GM03348 (cell line): ENCODE results near the gene SREK1IP1.

Experiments used
- DNase-seq: peaks from one replicate; pipeline ENCODE4 v3.0.0; 2012; ENCODE audit warnings: low spot score

Gene SREK1IP1

DNA sequence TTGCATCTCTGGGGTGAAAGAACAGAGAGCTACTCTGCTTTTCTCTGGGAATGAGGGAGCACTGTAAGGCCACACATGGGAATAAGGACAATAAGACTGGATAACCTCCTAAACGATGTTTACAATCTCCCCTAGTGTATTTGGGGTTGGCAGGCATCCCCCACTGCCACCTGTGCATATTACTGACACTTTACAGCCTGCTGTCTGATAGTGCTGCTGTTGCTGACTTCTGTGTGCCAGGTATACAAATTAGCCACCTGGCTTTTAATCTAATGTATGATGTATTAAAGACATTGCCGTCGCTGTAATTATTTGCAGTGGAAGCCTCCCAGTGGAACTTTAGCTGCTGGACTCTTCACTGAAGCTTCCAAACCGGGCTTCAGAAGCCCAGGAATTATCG lies 82.6 kb downstream of the SREK1IP1 start:
- DNase-seq = no peak

DNA sequence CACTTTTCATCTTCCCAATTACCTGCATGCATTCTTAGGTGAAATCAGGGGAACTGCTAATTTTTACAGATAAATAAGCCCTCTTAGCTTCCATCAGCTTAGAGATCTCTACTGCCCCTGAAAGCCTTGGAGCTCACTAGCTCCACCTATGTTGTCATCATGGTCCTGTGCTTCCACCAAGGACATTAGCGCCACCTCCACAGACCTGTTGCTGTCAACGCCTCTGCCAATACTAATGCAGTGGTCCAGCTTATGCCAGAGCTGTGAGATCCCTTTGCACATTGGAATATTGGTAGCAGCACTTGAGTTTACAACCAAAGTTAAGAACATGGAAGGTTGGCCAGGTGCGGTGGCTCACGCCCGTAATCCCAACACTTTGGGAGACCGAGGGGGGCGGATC lies 85.9 kb downstream of the SREK1IP1 start:
- no peak for DNase-seq

DNA sequence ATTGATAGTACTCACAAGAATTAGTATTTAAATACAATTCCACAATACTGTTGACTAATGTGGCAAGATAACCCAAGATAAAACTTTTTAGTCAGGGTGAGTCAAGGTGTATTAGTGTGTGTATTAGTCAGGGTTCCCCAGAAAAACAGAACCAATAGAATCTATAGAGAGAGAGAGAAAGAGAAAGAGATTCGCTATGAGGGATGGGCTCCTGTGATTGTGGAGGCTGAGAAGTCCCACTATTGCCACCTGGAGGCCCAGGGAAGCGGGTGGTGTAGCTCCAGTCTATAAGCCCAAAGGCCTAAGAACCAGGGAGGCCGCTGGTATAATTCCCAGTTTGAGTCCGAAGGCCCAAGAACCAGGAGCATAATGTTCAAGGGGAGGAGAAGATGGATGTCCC lies 88.2 kb downstream of the SREK1IP1 start:
- DNase-seq = no peak

DNA sequence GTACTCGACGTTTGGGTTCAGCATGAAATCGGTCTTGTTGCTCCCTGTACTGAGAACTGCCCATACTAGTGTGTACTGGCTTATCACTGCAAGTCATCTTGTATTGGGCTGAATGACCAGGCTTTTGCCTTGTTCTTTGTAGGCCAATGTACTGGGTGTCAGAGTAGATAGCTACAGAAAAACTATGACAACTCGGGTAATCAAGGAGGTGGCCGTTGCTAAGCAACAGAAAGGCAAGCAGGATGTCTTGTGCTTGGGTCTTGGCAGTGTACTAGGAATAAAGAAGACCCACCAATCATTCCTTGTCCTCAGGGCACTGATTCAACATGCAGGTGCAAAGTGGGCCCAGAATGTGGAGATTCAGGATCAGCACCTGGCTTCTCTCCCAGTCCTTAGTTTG lies 90.1 kb downstream of the SREK1IP1 start:
- DNase-seq = no peak

DNA sequence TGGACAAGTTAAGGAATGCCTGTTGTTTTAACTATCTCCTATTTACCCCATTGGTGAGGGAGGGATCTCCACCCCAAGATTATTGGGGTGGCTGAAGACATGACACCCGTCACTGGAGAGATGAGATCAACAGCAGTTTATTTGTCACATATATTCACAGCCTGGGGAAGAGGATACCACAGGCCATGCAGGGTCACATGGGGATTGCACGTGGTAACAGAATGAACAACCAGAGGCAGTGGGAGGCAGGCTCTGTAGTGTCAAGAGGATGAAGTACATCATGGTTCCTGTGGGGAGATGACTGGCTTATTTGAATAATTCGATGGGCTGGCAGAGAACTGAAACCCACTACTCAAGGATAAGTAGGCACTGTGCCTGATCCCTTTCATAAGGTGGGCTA lies 96.8 kb downstream of the SREK1IP1 start:
- no peak for DNase-seq

DNA sequence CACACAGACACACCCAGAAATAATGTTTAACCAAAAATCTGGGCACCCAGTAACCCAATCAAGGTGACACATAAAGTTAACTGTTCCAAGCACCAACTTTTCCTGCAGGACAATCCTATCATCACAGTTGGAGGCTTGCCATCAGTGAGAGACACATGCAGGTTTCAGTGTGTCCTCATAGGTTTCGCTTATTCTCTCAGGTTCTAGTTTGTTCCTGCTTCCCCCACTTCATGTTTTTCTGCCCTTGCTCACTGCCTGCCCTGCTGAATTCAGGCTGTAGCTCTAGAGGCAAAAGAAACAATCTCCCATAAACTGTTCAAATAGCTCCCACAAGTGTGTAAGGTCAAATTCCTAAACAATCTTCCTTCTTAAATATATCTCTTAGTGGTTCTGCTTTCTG lies 98.2 kb downstream of the SREK1IP1 start:
- DNase-seq = no peak
